Stimulated activated CD8-positive, alpha-beta memory T cell treated with anti-CD3 and anti-CD28 coated beads, Interleukin-15, amount 100 ng/mL, for 24 hours (primary cell): Measurements from ENCODE around the gene SCIN.
"Not testable (repeated sequence)": the region's sequence is repeated elsewhere in the genome, so short reads cannot be mapped to it uniquely, and the experiment has no call there.

Experiments used
- DNase-seq: peaks from one replicate; pipeline ENCODE4 v3.0.0-alpha.2; 2020; ENCODE audit warnings: low read depth

SCIN gene

DNA sequence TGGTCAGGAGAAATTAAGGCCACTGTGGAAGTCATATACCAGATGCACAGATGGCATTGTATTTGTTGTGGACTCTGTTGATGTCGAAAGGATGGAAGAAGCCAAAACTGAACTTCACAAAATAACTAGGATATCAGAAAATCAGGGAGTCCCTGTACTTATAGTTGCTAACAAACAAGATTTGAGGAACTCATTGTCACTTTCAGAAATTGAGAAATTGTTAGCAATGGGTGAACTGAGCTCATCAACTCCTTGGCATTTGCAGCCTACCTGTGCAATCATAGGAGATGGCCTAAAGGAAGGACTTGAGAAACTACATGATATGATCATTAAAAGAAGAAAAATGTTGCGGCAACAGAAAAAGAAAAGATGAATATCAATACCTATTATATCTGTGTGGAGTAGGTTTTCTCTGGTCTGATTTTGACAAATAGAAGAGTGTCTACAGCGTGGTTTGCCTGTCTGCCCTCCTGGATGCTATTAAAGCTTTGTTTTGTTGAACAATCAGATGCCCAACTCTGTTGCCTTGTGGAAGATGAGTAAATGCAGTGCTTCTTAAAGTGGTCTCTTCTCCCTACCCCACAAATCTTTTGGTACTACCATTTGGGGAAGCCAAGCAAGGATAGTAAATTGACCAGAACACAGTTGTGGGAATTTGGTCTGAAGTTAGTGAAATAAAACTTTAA is 118.1 kb downstream of the SCIN start:
- DNase-seq = not testable (repeated sequence)

DNA sequence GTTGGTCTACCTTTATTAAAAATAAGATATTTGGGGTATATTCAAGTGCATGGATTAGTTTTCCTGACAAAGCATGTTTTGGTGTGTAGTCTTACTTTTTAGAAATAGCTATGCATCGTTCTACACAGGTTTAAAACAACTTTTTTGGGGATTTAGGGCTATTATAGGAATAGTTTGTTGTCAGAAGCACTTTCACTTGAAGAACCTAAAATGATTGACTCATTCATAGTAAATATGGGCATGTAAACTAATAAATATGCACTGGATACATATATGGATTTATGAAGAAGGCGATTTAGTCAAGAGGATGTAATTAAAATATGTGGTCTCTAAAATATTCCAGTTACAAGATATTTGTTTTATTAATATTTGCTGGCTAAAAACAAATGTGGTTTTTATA is 118.9 kb downstream of the SCIN start:
- no peak for DNase-seq

DNA sequence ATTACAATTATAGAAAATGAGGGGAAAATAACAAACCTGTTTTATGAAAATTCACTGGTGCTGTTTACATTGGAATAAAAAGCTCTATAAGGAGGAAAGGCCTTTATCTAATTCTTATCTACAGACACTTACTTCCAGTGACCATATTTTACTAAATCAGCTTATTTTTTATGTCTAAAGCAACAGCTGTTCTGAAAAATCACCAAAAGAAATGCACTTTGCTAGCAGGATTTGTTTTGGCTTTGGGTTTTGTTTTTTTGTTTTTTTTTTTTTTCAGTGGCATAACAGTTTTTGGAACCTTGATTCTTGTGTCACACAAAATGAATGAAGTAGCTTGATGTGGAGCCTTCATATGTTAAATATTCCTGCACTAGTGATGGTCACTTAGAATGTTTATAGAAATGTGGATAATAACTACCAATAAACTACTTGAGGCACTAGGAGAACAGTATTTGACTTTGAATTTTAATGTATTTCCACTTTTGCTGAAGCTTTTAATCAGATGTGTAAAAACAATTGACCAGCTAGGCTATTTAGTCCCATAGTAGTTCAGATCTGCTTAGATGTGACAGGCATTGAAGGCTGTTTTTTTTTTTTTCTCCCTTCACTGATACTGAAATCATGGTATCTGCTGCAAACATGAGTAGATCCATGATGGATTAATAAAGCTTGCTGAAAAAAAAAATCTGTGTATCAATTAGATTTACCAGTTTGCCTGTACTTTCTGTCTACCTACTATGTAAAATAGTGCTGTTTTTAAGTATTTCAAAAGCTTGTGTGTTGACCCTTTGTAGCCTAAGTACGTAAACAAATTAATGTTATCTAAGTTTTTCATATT is 119.7 kb downstream of the SCIN start:
- DNase-seq = no peak

- not testable (repeated sequence) for DNase-seq
Measured at GRCh38 chr7:12691388-12691787, 120.9 kb downstream of the SCIN start.

- DNase-seq = no peak
Measured at GRCh38 chr7:12692035-12692434, 121.5 kb downstream of the SCIN start.

GRCh38 chr7:12692479-12693259 is 122.1 kb downstream of the SCIN start:
- no peak for DNase-seq

GRCh38 chr7:12694817-12695216 is 124.3 kb downstream of the SCIN start:
- no peak for DNase-seq

- DNase-seq = no peak
Measured at GRCh38 chr7:12695965-12696364, 125.4 kb downstream of the SCIN start.

- no peak for DNase-seq
Measured at GRCh38 chr7:12699299-12699698, 128.8 kb downstream of the SCIN start.

DNA sequence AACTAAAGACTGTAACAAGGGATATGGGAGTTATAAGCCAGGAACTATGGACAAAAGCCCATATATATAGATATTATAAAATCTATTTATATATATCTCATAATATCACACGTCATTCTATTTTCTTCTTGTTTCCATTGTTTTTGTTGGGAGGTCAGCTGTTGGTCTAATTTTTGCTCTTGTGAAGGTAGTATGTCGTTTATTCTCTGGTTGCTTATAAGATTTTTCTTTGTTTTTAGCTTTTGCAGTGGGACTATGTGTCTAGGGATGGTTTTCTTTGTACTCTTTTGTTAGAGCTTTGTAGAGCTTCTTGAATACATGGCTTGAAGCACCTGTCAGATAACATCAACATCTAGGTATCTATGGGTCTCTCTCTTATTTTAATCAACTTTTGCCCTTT is 130.9 kb downstream of the SCIN start:
- DNase-seq = no peak

GRCh38 chr7:12703881-12704280 is 133.4 kb downstream of the SCIN start:
- DNase-seq = no peak

DNA sequence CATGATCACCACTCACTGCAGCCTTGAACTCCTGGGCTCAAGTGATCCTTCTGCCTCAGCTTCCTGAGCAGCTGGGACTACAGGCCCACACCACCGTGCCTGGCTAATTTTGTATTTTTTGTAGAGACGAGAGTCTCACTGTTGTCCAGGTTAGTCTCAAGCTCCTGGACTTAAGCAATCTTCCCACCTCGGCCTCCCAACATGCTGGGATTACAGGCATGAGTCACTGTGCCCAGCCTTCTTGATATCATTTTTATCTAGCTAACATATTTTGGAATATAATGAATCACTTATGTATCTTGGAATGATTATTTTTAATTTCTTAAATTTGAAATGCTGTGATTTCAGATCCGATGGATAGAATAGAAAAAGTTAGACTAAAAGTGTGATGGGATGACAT is 135.4 kb downstream of the SCIN start:
- no peak for DNase-seq

- no peak for DNase-seq
Measured at GRCh38 chr7:12706900-12707536, 136.5 kb downstream of the SCIN start.

GRCh38 chr7:12708314-12708713 is 137.8 kb downstream of the SCIN start:
- DNase-seq = no peak
